Measurements from ENCODE around the gene VWA5B1.

The VWA5B1 gene

GRCh38 chr1:20400341-20401177, 109.9 kb downstream of the VWA5B1 start:
- TF ChIP-seq TAF1 (IDR thresholded peaks at IDR 0.05; ENCODE audit: low read depth, low read length) (no peak), POLR2AphosphoS5 (IDR thresholded peaks at IDR 0.05; ENCODE audit: low read depth, low read length) (no peak), PAX5 (IDR thresholded peaks at IDR 0.05; ENCODE audit: insufficient read depth, low read length, severe bottlenecking) (no peak), POU2F2 (IDR thresholded peaks at IDR 0.05; ENCODE audit: low read depth, low read length) (no peak), SPI1 (IDR thresholded peaks at IDR 0.05; ENCODE audit: low read depth, low read length) (no peak)
- DNase-seq (ENCODE audit: insufficient read length, low spot score) (no peak), FAIRE-seq (no peak)

- FAIRE-seq (no peak), DNase-seq (ENCODE audit: insufficient read length, low spot score) (no peak)
- TF ChIP-seq POLR2AphosphoS5 (IDR thresholded peaks at IDR 0.05; ENCODE audit: low read depth, low read length) (no peak), TAF1 (IDR thresholded peaks at IDR 0.05; ENCODE audit: low read depth, low read length) (no peak), POLR2A (IDR thresholded peaks at IDR 0.05; ENCODE audit: low read depth, low read length) (no peak), POU2F2 (IDR thresholded peaks at IDR 0.05; ENCODE audit: low read depth, low read length) (no peak), PAX5 (IDR thresholded peaks at IDR 0.05; ENCODE audit: insufficient read depth, low read length, severe bottlenecking) (no peak), SPI1 (IDR thresholded peaks at IDR 0.05; ENCODE audit: low read depth, low read length) (no peak)
Measured at GRCh38 chr1:20401405-20402010, 110.8 kb downstream of the VWA5B1 start.

GRCh38 chr1:20402585-20403422, 112.1 kb downstream of the VWA5B1 start:
- DNase-seq (ENCODE audit: insufficient read length, low spot score) (no peak), FAIRE-seq (no peak)
- TF ChIP-seq POU2F2 (IDR thresholded peaks at IDR 0.05; ENCODE audit: low read depth, low read length): no peak
- no peak for TF ChIP-seq POLR2A (IDR thresholded peaks at IDR 0.05; ENCODE audit: low read depth, low read length)
- no peak for TF ChIP-seq PAX5 (IDR thresholded peaks at IDR 0.05; ENCODE audit: insufficient read depth, low read length, severe bottlenecking)
- TF ChIP-seq POLR2AphosphoS5 (IDR thresholded peaks at IDR 0.05; ENCODE audit: low read depth, low read length): no peak
- TF ChIP-seq SPI1 (IDR thresholded peaks at IDR 0.05; ENCODE audit: low read depth, low read length): no peak
- no peak for TF ChIP-seq TAF1 (IDR thresholded peaks at IDR 0.05; ENCODE audit: low read depth, low read length)

- TF ChIP-seq PAX5 (IDR thresholded peaks at IDR 0.05; ENCODE audit: insufficient read depth, low read length, severe bottlenecking): no peak
- no peak for TF ChIP-seq POLR2A (IDR thresholded peaks at IDR 0.05; ENCODE audit: low read depth, low read length)
- TF ChIP-seq SPI1 (IDR thresholded peaks at IDR 0.05; ENCODE audit: low read depth, low read length): no peak
- FAIRE-seq: no peak
- no peak for DNase-seq (ENCODE audit: insufficient read length, low spot score)
Measured at GRCh38 chr1:20403423-20404145, 112.9 kb downstream of the VWA5B1 start.

DNA sequence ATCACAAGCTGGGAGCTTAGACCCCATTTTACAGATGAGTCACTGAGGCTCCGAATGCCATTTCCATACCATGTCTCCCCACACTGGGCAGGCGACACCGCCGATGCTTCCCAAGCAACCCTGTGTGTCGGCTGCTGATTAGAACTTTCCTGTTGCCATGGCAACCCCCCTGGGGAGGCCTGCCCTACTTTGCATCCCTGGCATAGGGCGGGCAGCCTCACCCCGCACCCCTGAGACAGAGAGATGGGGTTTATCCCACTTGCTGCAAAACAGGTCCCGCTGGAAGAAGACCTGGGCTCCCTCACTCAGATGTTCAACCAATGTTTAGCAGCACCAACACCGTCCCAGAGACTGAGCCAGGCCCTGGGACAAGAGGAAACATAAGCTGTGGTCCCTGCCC, 113.8 kb downstream of the VWA5B1 start:
- DNase-seq (ENCODE audit: insufficient read length, low spot score) (no peak), FAIRE-seq (no peak)
- no peak for TF ChIP-seq POLR2AphosphoS5 (IDR thresholded peaks at IDR 0.05; ENCODE audit: low read depth, low read length)
- TF ChIP-seq SPI1 (IDR thresholded peaks at IDR 0.05; ENCODE audit: low read depth, low read length): no peak
- TF ChIP-seq POLR2A (IDR thresholded peaks at IDR 0.05; ENCODE audit: low read depth, low read length): no peak
- no peak for TF ChIP-seq TAF1 (IDR thresholded peaks at IDR 0.05; ENCODE audit: low read depth, low read length)
- TF ChIP-seq PAX5 (IDR thresholded peaks at IDR 0.05; ENCODE audit: insufficient read depth, low read length, severe bottlenecking): no peak
- TF ChIP-seq POU2F2 (IDR thresholded peaks at IDR 0.05; ENCODE audit: low read depth, low read length): no peak
